SIG-M5 treated with dmso at 0.1 percent for 504 hours (cell line): ENCODE results near the gene TUBA3D.
"Not testable (repeated sequence)": the region's sequence is repeated elsewhere in the genome, so short reads cannot be mapped to it uniquely, and the experiment has no call there.

Experiments used
- DNase-seq: peaks from one replicate; lab custom pipeline; 2025; ENCODE audit not compliant: unreplicated experiment; lab: John Stamatoyannopoulos, UW

TUBA3D gene

DNA sequence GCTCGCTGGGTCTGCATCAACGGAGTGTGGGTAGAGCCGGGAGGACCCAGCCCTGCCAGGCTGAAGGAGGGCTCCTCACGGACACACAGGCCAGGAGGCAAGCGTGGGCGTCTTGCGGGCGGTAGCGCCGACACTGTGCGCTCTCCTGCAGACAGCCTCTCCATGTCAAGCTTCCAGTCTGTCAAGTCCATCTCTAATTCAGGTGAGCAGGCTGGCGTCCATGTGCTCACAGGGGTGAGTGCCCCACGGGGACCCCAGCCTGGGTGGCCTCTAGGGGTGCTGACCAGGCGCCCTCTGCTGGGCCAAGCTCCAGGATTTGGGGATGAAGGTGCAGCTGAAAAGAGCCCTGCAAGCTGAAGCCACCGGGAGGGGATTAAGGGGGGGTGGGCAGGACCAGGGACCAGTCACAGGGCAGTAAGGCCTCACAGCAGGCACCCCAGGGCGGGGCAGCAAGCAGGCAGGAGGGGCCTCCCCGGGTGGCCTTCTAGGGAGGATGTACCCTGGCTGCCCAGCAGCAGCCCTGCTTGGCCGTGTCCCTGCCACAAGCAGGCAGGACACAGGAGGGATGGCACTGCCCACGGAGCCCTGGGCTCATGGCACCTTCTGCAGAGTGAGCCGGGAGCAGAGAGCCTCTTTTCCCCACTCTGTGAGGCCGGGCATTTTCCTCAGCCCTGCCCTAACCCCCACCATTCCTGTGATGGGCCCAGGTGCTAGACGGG, 54.9 kb downstream of the TUBA3D start:
- DNase-seq = not testable (repeated sequence)

GRCh38 chr2:131531547-131532185, 55.7 kb downstream of the TUBA3D start:
- not testable (repeated sequence) for DNase-seq
